ENCODE results near the gene DTWD2.

DNA sequence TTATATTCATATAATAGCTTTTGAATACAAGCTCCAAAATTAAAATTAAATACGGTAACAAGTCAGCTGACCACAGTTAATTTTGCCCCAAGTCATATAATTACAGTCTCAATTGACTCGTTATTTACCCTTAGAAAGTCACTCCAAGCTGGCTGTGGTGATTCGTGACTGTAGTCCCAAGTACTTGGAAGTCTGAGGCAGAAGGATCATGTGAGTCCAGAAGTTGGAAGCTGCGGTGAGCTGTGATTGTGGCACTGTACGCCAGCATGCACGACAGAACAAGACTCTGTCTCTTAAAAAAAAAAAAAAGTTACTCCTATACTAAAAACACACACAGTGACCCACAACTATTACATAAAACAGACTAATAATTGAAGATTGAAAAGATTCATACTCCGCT lies 31.6 kb upstream of the DTWD2 start:
- no peak for TF ChIP-seq POLR2A (IDR thresholded peaks at IDR 0.05)
- TF ChIP-seq, protein P1, sequence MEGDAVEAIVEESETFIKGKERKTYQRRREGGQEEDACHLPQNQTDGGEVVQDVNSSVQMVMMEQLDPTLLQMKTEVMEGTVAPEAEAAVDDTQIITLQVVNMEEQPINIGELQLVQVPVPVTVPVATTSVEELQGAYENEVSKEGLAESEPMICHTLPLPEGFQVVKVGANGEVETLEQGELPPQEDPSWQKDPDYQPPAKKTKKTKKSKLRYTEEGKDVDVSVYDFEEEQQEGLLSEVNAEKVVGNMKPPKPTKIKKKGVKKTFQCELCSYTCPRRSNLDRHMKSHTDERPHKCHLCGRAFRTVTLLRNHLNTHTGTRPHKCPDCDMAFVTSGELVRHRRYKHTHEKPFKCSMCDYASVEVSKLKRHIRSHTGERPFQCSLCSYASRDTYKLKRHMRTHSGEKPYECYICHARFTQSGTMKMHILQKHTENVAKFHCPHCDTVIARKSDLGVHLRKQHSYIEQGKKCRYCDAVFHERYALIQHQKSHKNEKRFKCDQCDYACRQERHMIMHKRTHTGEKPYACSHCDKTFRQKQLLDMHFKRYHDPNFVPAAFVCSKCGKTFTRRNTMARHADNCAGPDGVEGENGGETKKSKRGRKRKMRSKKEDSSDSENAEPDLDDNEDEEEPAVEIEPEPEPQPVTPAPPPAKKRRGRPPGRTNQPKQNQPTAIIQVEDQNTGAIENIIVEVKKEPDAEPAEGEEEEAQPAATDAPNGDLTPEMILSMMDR (IDR thresholded peaks at IDR 0.05): no peak
